GM21576 (cell line): Measurements from ENCODE around the gene USH2A.

ENCODE experiments used
- ATAC-seq: cut with Tn5 transposase; IDR thresholded peaks from one replicate; pipeline ENCODE4 v1.9.1; 2021; ENCODE audit warnings: mild to moderate bottlenecking, moderate library complexity; ENCODE audit not compliant: unreplicated experiment

USH2A gene

DNA sequence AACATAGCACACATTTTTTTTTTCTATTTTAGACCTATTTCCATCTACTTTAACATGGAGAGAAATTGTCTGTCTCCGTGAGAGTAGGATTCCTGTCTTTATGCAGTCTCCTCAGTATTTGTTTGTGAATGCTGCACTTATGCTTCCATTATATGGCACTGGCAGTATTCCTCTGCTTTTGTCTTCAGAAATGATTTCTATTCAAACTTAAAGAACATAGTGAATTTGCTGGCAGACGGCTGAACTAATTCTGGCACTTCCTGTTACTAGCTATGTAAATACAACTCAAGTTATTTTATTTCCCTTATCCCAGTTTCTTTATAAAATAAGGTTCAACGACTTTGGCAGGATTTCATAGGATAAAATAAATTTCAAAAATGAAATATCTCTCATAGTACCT is 810.9 kb downstream of the USH2A start:
- ATAC-seq = no peak

DNA sequence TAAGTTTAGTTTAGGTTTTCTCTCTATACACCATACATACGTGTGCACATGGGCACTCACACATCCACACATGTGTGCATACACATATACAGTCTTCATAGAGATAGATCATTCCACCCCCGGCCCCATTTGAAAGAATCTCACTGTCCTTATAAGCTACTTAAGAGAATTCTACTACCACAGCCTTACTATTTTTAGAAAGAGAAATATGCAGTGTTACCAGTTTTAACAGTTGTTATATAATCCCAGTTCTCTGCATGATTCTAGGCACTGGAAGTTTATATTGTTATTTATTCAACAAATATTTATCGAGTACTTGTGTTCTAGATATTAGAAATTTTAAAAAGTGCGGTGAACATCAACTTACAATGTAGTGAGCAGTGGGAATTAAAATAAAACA is 814.6 kb downstream of the USH2A start:
- ATAC-seq = no peak

DNA sequence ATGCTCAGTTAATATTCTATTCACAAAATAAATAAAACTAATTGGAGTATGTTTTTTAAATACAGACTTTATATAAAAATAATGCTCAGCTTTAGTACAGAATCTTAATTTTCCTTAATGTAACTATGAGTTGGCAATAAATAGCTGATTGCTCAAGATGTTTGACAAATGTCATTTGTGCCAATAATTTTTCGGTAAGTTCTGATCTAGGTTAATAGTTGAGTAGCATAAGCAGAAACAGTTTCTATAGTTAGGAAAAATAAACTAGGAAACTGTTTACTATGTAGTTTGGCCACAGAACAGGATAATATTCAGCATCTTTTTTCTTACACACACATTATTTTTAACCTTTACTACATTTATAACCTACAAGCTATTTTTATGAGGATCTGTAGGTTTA is 815.8 kb downstream of the USH2A start:
- ATAC-seq = no peak

DNA sequence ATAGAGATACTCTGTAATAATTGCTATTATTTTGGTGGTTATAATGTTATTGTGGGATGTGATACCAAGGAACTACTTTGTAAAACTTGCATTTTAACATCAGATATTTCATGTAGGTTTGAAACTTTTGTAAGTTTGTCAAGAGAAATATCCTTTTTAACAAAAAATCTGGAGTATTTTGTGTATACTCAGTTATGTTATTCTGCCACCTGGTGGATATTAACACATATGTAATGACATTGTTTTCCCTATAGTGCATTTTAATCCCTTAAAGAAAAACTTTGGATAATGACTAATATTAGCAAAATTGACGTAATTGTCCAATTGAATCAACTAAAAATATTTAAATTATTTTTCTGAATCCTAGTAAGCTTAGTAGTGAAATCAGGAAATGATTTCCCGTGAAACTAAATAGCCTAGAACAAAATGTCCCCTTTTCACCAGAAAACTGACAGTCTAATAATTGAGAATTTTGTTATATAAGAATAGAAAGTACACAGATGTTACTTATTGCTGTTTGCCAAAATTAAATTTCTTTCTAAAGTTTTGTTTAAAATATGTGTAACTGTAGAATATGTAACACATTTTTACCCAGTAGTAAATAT is 816.6 kb downstream of the USH2A start:
- peak; percentile 68 for ATAC-seq

DNA sequence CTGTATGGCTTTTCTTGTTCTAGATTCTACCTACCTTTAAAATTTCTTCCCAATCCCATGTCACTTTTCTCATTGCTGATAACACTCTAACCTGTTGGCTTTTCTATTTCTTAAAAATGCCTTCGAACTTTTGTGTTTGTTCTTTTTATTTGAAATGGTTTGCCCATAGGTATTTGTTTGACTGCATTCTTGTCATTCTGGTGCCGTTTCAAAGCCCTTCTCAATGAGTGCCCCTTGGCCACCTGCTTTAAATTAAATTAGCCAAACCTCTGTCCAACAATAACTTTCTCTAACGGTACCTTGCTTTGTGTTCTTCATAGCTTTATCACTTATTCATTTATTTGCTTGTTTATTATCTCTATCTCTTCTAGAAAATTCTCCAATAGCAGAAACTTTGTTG is 817.2 kb downstream of the USH2A start:
- ATAC-seq = no peak

DNA sequence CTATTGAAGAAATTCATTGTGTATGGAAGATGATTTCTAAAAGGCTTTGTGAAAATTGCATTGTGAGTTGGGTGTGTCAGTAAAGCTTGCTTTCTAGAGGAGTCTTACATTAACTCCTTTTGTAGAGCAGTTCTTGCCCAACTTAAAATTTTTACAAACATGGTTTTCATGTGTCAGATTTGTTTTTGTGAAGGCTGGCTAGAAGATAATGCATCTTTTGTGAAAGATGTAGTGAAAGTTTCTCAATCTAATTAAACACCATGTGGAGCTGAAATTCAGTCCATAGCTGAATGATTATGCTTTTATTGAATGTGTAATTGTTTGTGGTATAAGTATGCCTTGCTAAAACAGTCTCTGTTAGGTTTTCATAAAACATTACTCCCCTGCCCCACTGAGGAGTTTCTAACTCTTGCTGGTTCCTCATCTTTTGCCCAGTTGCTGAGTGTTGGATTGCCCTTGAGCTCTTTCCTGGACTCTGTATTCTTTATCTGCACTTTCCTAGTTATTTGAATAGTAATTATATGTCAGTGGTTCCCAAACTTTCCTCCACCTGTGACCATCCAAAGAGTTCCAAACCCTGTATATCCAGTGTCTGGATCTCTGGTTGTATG is 818.1 kb downstream of the USH2A start:
- ATAC-seq = no peak

DNA sequence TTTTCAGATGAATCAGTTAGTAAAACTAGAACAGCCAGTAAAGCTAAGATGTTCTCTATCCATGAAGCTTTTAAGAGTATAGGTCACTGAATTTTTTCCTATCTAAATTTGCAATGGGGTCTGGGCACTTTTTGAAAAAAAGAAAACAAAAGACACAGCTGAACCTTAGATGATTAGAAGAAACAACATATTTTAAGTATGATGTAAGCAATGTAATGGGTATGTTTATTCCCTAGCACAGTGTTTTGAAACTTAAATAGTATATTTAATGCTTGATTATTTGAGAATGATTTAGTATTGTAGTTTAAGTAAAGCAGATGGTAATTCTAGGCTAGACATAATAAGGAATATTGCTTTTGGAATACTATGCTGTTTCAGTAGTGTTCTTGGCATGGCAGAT is 819.9 kb downstream of the USH2A start:
- ATAC-seq = no peak

DNA sequence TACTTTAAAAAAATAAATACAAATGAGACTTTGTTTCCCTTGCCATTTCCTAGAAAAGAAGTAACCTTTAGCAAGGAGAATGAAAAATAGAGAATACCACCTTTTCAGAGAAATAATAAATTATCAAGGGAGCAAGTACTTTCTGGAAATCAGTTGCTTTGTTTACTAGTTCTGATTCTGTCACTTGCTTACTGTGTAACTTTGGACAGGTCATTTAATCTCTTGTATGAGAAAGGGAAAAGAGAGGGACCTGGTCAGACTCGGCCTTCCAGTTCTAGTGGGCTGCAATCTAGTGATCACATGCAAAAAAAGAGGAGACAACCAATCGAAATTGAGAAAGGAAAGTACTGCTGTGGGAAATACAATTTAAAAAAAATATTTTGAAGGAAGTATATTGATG is 822.0 kb downstream of the USH2A start:
- no peak for ATAC-seq

DNA sequence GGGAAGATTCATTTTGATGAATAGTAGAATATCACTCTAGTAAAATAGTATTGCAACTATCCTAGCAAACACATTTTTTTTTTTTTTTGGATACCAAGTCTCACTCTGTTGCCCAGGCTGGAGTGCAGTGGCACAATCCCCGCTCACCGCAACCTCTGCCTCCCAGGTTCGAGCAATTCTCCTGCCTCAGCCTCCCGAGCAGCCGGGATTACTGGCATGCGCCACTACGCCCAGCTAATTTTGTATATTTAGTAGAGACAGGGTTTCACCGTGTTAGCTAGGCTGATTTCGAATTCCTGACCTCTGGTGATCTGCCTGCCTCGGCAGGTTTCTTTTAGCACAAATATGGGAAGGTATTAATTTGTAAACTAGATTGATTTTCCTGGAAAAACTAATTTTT is 822.4 kb downstream of the USH2A start:
- no peak for ATAC-seq

DNA sequence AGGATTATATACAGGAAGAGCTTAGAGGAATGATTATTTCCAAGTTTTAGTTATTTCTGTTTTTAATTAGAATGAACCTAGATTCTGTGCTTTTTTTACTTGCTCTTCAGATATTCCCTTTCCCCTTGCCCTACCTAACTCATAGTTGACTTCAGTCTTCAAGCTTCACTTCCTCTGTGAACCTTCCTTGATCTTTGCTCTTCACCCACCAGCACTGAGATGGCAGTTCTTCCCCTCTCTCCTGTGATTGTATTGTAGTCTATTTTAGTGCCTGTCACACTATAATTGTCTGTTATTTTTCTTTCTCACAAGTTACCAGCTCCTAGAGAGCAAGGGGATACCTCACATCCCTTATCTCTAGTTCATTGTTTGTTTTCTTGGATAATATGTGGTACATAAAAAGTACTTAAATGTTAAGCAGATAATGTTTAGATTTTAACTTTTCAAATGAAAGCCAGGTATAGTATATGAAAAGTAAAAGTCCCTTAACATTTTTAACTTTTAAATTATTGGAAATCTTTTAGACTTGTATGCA is 822.9 kb downstream of the USH2A start:
- no peak for ATAC-seq

DNA sequence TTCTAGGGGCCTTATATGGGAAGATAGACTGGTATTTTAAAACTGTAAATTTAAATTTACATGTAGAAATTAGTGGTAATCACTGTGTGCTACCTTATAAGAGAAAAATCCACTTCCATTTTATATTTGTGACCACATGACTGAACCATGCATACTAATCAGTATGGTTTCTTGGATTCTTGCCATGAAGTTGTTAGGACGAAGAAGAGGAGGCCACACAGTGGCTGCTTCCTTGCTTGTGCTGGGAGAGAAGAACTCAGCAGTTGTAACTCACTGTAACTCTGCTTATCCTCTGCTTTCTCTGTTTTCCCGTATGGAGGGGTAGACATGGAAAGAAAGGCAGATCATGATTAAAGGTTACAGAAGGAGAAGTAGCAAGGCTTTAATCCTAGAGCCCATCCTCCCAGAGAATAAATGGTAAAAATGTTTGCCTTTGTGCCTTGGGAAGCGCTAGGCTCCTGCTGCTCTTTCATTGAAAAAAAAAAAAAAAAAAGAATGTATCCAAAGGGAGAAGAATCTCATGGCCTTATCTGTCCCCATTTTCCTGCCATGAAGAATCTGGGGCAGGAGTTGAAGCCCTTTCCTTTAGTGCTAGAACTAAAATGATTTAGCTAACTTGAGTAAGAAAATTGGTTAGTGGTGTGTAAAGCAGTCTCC is 823.7 kb downstream of the USH2A start:
- ATAC-seq = no peak

DNA sequence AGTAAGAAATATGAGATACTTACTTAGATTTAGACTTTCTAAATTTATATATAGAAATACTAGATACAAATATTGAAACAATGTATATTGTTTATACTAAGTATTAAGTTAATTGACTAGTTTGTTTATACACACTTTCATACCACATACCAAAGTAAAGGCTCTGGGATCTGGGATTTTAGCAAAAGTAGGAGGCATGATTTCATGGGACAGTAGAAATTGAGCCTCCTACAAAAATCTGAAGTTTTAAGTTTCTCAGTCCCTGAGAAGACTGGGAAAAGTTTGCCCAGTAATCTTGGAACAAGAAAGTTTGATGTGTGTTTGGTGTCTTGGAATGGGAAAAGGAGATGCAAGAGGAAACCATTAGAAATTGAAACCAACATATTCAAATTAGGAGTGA is 825.3 kb downstream of the USH2A start:
- ATAC-seq = no peak

DNA sequence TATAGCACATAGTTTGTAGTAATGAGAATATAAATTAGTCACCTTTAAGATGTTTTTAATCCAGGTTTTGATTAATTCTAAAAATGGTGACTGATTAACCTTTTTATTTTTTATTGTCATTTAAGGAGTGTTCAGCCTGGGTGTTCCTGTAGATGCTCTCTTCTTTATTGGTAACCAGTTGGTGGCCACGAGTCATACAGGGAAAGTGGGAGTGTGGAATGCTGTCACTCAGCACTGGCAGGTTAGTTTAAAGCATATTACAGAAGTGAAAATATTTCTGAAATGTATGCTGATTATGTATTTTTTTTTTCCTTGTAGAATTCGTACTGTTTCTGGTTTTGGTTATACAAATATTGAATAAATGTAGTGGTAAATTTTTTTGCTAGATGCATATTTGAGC is 828.0 kb downstream of the USH2A start:
- ATAC-seq = no peak

DNA sequence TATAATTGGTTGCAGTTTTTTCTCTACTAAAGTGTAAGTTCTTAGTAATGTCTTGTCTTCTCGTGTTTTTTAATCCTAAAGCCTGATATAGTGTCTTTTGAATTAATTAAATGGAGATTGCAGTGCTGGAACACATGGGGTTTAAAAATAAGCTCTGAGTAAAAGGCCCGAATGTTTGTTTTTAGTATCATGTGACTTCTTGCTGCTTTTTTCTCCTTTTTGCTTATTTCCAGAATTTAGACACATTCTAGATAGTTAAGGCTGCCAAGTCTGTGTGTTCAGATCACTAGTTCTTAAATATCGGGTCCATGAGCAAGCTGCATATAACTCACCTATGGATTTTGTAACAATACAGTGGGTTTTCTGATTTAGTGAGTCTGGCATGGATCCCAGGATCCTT is 828.6 kb downstream of the USH2A start:
- no peak for ATAC-seq

DNA sequence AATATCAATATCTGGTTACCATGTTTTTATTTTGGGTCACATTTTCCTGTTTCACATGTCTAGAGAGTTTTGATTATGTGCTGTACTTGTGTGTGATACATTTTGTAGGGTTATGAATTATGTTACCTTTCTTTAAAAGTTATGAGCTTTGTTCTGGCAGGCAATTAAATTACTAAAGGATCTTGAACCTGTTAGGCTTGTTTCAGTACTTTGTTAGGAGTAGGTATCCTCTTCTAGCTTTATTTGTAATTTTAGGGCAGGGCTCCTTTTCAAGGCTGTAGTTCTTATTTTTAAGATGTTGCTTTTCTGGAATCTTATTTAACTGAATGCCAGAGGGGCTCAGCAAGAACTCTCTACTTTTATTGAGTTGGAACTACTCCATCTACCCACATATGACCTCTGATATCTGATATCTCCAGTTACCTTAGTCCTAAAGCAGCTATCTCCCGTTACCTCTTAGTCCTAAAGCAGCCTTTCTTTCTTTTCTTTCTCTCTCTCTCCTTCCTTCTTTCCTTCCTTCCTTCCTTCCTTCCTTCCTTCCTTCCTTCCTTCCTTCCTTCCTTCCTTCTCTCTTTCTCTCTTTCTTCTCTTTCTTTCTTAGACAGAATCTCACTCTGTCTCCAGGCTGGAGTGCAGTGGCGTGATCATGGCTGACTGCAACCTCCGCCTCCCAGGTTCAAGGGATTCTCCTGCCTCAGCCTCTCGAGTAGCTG is 832.3 kb downstream of the USH2A start:
- ATAC-seq = no peak

DNA sequence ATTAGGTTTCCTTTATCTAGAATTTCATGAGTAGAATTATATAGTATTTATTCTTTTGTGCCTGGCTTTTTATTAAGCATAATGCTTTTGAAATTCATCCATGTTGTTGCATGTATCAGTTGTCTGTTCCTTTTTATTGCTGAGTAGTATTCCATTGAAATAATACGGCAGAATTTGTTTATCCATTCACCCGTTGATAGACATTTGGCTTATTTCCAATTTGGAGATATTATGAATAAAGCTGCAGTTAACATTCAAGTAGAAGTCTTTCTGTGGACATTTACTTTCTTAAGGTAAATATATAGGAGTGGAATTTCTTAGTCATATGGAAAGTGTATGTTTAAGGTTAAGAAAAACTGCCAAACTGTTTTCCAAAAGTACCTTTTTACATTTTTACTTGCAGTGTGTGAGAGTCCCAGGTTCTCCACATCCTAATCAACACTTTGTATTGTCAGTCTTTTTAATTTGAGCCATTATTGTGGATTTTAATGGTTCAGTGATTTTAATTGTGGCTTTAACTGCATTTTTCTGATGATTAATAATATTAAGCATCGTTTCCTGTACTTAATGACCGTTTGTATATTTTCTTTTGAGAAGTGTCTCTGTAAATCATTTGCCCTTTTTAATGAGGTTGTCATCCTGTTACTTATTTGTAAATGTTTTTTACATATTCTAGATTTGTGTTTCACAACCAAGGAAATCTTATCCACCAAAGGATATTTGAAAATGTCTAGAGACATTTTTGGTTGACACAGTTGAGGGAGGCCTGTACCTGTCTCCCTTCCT is 833.4 kb downstream of the USH2A start:
- no peak for ATAC-seq

DNA sequence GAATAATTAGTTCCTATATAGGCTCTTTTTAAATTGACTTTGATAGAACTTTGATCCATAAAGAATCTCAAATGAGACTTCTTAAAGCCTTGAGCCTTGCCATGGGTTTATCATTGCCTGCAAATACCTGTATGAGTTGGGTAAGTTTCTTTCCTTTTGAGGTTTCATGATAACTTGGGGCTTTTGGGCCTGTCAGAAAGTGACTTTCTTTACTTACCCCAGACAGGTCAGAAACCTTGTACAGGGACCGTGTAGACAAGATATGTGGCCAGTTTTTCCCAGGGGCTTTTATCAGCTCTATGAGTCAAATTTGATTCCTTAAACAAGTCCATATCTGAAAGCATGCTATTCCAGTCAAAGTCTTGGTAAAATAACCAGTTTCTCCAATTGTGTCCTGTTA is 838.9 kb downstream of the USH2A start:
- ATAC-seq = peak; percentile 51

DNA sequence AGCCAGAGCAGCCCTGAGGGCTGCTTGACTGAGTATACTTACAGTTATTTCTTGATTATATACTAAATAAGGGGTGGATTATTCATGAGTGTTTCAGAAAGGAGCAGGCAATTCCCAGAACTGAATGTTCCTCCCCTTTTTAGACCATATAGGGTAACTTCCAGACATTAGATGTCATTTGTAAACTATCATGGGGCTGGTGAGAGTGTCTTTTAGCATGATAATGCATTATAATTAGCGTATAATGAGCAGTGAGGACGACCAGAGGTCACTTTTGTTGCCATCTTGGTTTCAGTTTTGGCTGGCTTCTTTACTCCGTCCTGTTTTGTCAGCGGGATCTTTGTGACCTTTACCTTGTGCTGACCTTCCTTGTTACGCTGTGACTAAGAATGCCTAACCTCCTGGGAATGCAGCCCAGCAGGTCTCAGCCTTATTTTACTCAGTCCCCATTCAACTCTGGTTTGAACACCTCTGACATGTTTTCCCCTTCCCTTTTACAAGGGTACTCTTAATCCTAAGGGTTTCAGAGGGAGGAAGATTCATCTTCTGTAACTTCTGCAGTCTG is 840.0 kb downstream of the USH2A start:
- ATAC-seq = no peak

DNA sequence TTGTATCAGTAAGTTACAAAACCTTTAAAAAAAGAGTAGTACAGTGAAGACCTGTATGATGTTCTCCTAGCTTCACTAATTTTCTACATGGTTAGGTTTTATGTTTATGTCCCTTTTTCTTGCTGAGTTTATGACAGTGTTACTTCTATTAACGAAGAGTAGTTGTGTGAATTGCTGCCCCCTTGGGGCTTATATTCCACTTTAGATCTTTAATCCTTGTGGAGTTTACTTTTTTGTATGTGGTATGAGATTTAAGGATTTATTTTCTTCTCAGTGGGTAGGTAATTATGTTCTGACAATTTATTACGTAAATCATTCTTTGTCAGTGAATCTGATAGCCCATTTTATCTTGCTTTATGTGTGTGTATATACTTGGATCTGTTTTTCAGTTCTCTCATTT is 841.4 kb downstream of the USH2A start:
- ATAC-seq = no peak
